GM12801 (cell line): ENCODE measurements around the gene FAM221B.

Experiments used
- CTCF ChIP-seq: IDR thresholded peaks from one replicate; pipeline ENCODE4 v1.5.1; 2011; ENCODE audit warnings: control low read depth; ENCODE audit not compliant: insufficient read length; ENCODE audit errors: extremely low read depth

Gene FAM221B

DNA sequence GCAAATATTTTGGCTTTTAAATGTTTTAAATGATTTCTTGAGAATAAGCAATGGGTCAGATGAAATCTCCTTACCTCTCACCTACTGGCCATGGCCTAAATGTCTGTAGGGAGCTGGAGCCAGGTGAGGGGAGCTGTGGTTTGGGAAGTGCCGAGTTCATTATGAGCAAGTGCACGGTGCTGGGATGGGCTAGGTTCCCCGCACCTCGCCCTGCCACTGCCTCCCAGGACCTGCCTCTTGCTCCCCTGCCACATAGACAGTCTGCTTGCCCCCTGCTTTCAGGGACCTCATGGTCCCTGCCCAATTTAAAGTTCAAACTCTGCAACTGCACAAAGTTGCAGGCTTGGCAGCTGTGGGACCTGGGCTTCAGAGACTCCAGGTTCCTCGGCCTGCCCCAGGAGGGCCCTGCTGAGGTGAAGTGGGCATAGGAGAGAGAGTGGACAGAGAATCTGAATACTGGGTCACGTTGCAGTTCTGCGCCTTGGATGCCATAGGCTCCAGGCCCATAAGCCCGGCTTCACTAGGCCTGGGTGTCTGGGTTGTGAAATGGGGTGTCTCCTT is 36.2 kb upstream of the FAM221B start:
- no peak for TF ChIP-seq CTCF

DNA sequence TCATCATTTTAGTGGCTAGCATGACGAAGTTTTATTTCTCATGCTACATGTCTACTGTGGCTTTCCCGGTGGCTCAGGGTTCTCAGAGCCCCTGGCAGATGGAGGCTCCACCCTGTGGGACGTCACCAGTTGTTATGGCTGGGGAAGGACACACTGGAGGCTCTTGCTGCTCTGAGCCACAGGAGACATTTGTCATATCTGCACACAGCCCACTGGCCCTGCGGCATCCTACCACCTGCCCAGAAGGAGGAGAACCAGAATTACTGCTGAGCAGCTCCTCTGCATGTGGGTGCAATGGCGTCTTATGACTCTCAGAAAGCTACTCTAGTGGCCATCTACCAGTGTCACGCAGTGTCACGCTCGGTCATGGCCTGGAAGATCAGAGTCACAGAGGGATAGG is 35.1 kb upstream of the FAM221B start:
- no peak for TF ChIP-seq CTCF

DNA sequence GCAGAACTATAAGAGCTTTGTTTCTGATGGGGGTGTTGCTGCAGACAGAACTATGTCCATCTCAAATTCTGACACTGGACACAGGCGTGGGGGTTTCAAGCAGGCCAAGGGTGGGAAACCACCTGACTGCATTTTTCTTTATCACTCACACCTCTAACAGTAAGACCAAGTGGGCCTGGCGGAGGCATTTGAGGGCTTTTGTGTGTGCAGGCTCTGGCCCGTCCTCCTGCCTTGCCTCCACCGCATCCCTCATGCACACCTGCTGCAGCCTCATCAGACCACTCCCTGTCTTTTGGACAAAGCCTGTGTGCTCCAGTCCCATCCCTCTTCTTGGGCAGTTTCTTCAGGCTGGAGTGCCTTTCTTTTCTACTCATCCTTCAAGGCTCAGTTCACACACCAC is 33.8 kb upstream of the FAM221B start:
- TF ChIP-seq CTCF = no peak

GRCh38 chr9:35861161-35861897 is 32.8 kb upstream of the FAM221B start:
- TF ChIP-seq CTCF = no peak

DNA sequence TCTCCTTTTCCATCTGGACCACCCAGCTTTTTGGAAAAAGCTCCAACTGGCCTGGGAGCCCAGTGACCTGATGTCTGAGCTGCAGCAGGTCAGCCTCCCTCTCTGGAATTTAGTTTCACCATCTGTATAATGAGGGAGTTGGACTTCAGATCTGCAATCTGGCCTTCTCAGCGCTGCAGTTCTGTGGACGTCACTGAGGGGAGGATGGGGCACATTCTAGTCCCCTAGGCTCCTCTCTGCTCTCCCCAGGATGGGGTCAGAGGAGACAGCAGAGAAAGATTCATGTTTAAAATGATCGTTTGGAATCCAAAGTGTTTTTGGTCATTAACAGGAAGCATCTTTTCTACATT is 31.4 kb upstream of the FAM221B start:
- TF ChIP-seq CTCF = no peak

- no peak for TF ChIP-seq CTCF
These were observed 30.9 kb upstream of the FAM221B start for GRCh38 chr9:35859310-35859989.

DNA sequence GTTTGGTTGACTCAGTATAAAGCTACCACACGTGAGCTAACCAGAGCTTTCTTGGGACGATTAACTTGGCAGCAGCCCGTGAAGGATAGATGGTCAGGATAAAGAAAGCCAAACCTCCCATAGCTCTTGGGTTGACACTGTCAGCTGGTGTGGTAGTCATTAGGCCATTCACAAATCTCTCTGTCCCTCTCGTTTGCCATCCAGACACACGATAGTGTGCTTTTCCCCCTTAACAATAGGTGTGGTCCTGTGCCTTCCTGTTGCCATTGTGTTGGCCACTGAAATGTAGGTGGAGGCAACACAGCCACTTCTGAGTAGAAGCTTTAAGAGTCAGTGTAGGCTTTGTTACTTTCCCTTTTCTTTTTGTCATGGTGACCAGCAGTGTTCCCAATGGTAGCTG is 29.9 kb upstream of the FAM221B start:
- TF ChIP-seq CTCF = no peak
